CD14-positive monocyte (primary cell): ENCODE data around the gene USP34. TPM values are rescaled to one million over a fixed set of nuclear protein-coding genes. Genes with fewer than 3 reads are reported as not detected.

Experiments
- DNase-seq, 3 donors: peaks; one replicate each; pipeline ENCODE4 v3.0.0-alpha.2; 2011 to 2022
- H2AFZ ChIP-seq: 2 replicates; pipeline ENCODE4 v1.6.0; 2012; ENCODE audit warnings: mild to moderate bottlenecking, low read depth, low read length, inconsistent platforms; ENCODE audit not compliant: insufficient read depth, poor library complexity, severe bottlenecking
- H3K27ac ChIP-seq, 2 donors: 1 replicate in 1 of 2; 2 replicates in 1 of 2; pipeline ENCODE4 v1.5.1; 2012 to 2013; ENCODE audit warnings: low read length in 2 of 2, control low read depth in 1 of 2, inconsistent platforms in 1 of 2, low read depth in 1 of 2, mild to moderate bottlenecking in 1 of 2
- H3K27me3 ChIP-seq, 2 donors: one replicate each; pipeline versions ENCODE4 v1.6.0 to v1.6.1; 2011 to 2013; ENCODE audit warnings: low read length in 2 of 2; ENCODE audit not compliant: control insufficient read depth in 2 of 2, insufficient read depth in 2 of 2
- H3K36me3 ChIP-seq, 2 donors: replicated peaks in 1 of 2; 1 replicate in 1 of 2; 2 replicates in 1 of 2; pipeline versions ENCODE4 v1.5.1 to v1.6.1; 2012 to 2013; ENCODE audit warnings: low read length in 2 of 2, control low read depth in 1 of 2, inconsistent platforms in 1 of 2, mild to moderate bottlenecking in 1 of 2; ENCODE audit not compliant: insufficient read depth in 2 of 2, control insufficient read depth in 1 of 2
- H3K4me1 ChIP-seq, 2 donors: 1 replicate in 1 of 2; 2 replicates in 1 of 2; pipeline versions ENCODE4 v1.5.1 to v1.6.1; 2012 to 2013; ENCODE audit warnings: low read length in 2 of 2, control low read depth in 1 of 2, inconsistent platforms in 1 of 2, mild to moderate bottlenecking in 1 of 2, moderate library complexity in 1 of 2; ENCODE audit not compliant: insufficient read depth in 2 of 2, control insufficient read depth in 1 of 2
- H3K4me2 ChIP-seq: replicated peaks from 2 replicates; pipeline ENCODE3; 2012; ENCODE audit warnings: low read length, moderate library complexity, mild to moderate bottlenecking; ENCODE audit not compliant: poor library complexity, severe bottlenecking; ENCODE audit errors: extremely low read depth
- H3K4me3 ChIP-seq, 3 experiments: fragments of 200-600 bp in 1 of 3; sonication (generic) in 1 of 3; replicated peaks in 1 of 3; 1 replicate in 2 of 3; 2 replicates in 1 of 3; pipeline ENCODE4 v1.5.1; 2011 to 2013; ENCODE audit warnings: low read length in 3 of 3, mild to moderate bottlenecking in 3 of 3, control low read depth in 2 of 3, low read depth in 2 of 3, inconsistent platforms in 1 of 3, moderate library complexity in 1 of 3
- H3K79me2 ChIP-seq: 2 replicates; pipeline ENCODE4 v1.6.0; 2012; ENCODE audit warnings: mild to moderate bottlenecking, control low read depth, inconsistent platforms, low read length, moderate library complexity; ENCODE audit not compliant: insufficient read depth
- H3K9ac ChIP-seq: 2 replicates; pipeline ENCODE4 v1.6.0; 2017; ENCODE audit warnings: low read length, mild to moderate bottlenecking; ENCODE audit not compliant: insufficient read depth, poor library complexity, severe bottlenecking
- H3K9me3 ChIP-seq, 2 donors: replicated peaks in 1 of 2; 1 replicate in 1 of 2; 2 replicates in 1 of 2; pipeline versions ENCODE4 v1.5.1 to v1.6.1; 2012 to 2013; ENCODE audit warnings: low read length in 2 of 2, control low read depth in 1 of 2; ENCODE audit not compliant: control insufficient read depth in 1 of 2, insufficient read depth in 1 of 2
- H4K20me1 ChIP-seq: 2 replicates; pipeline ENCODE4 v1.6.0; 2012; ENCODE audit warnings: mild to moderate bottlenecking, low read length, control low read depth, moderate library complexity; ENCODE audit not compliant: insufficient read depth
- H3K27ac Mint-ChIP-seq, 7 donors: one replicate each; pipeline ENCODE4 v1.8.0; 2020; ENCODE audit warnings: mild to moderate bottlenecking in 7 of 7, mixed read lengths in 7 of 7, moderate library complexity in 6 of 7, inconsistent platforms in 2 of 7
- H3K27me3 Mint-ChIP-seq, 3 donors: one replicate each; pipeline ENCODE4 v1.8.0; 2021 to 2022; ENCODE audit warnings: low read depth in 3 of 3, mild to moderate bottlenecking in 3 of 3, mixed read lengths in 3 of 3, moderate library complexity in 3 of 3, inconsistent platforms in 1 of 3
- H3K36me3 Mint-ChIP-seq, 2 donors: one replicate each; pipeline ENCODE4 v1.8.0; 2020; ENCODE audit warnings: mixed read lengths in 2 of 2, inconsistent platforms in 1 of 2, mild to moderate bottlenecking in 1 of 2
- H3K4me1 Mint-ChIP-seq: one replicate; pipeline ENCODE4 v1.8.0; 2020; ENCODE audit warnings: mild to moderate bottlenecking, mixed read lengths
- H3K4me3 Mint-ChIP-seq, 2 donors: one replicate each; pipeline ENCODE4 v1.8.0; 2020; ENCODE audit warnings: mild to moderate bottlenecking in 2 of 2, mixed read lengths in 2 of 2, moderate library complexity in 1 of 2
- H3K9me3 Mint-ChIP-seq, 7 donors: one replicate each; pipeline ENCODE4 v1.8.0; 2020 to 2022; ENCODE audit warnings: mixed read lengths in 7 of 7, mild to moderate bottlenecking in 6 of 7, moderate library complexity in 6 of 7, inconsistent platforms in 2 of 7
- WGBS: methylation state at CpG from one replicate; pipeline ENCODE4 v1.1.5; 2013; ENCODE audit warnings: missing lambda C conversion rate; ENCODE audit not compliant: insufficient coverage; 5-methylcytosine and 5-hydroxymethylcytosine counted together
- intact Hi-C, 2 donors: fragments of 100-400 bp; cut with micrococcal nuclease; formaldehyde crosslinking; loops; one replicate each; pipeline versions ENCODE4 v1.15.0 to v1.15.1; 2023
- polyA plus RNA-seq, 3 donors: library from polyadenylated mRNA; depleted of rRNA in 1 of 3; unstranded in 2 of 3; stranded (reverse) in 1 of 3; fragments of 300-500 nt in 2 of 3; fragments of >200 nt in 1 of 3; fragmentation: Illumina TruSeq in 2 of 3; gene quantifications; 1 replicate in 2 of 3; 2 replicates in 1 of 3; pipeline ENCODE4 v1.2.3, GENCODE V29; 2012 to 2021
- TF ChIP-seq, protein P1 (sequence below): fragments of 200-600 bp; IDR thresholded peaks from one replicate; pipeline ENCODE4 v1.8.0; 2022; ENCODE audit warnings: antibody characterized with exemption, mild to moderate bottlenecking

The USP34 gene
- polyA plus RNA-seq, 3 donors = 2.8 to 47.2 (median 5.9) TPM

DNA sequence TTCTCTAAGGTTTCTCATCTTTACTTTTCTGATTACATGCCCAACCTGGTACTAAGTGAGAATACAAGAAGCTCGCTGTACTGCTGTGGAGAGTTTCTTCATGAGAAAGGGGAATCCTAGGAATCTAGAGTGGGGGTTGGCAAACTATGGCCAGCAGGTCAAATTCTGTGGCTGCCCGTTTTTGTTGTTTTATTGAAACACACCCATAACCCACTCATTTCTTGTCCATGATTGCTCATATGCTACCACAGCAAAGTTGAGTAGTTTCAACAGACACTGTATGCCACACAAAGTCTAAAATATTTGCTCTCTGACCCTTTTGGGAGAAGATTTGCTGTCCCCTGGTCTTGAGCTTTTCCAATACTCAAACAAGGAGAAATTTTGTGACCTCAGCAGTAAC lies 250.1 kb downstream of the USP34 start:
- Histone ChIP-seq H3K27me3 (no peaks in the 10 kb centered on the region), H3K9ac (no peak overlapping the region), H3K27ac (no peak overlapping the region), H3K36me3 (peaks cover 66 to 88% of the 10 kb centered on the region in 2 donors), H3K4me1 (no peaks in the 10 kb centered on the region), H3K79me2 (no peaks in the 10 kb centered on the region), H4K20me1 (no peaks in the 10 kb centered on the region), H3K9me3 (no peaks in the 10 kb centered on the region), H3K4me3 (no peak overlapping the region), H3K4me2 (no peak overlapping the region), H2AFZ (no peak overlapping the region)
- 100% methylated on average over 1 of the region's 2 CpGs for WGBS
- intact Hi-C loops = no loop called here
- no peaks in the 10 kb centered on the region for H3K27me3 Mint-ChIP-seq
- no peak overlapping the region for H3K4me3 Mint-ChIP-seq
- no peak for DNase-seq
- no peaks in the 10 kb centered on the region for H3K4me1 Mint-ChIP-seq
- H3K36me3 Mint-ChIP-seq = peaks cover 57 to 78% of the 10 kb centered on the region in 2 donors
- no peaks in the 10 kb centered on the region for H3K9me3 Mint-ChIP-seq
- TF ChIP-seq, protein P1, sequence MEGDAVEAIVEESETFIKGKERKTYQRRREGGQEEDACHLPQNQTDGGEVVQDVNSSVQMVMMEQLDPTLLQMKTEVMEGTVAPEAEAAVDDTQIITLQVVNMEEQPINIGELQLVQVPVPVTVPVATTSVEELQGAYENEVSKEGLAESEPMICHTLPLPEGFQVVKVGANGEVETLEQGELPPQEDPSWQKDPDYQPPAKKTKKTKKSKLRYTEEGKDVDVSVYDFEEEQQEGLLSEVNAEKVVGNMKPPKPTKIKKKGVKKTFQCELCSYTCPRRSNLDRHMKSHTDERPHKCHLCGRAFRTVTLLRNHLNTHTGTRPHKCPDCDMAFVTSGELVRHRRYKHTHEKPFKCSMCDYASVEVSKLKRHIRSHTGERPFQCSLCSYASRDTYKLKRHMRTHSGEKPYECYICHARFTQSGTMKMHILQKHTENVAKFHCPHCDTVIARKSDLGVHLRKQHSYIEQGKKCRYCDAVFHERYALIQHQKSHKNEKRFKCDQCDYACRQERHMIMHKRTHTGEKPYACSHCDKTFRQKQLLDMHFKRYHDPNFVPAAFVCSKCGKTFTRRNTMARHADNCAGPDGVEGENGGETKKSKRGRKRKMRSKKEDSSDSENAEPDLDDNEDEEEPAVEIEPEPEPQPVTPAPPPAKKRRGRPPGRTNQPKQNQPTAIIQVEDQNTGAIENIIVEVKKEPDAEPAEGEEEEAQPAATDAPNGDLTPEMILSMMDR = no peak
- H3K27ac Mint-ChIP-seq = peak overlapping the region in 1 of 7 donors; percentile 10

DNA sequence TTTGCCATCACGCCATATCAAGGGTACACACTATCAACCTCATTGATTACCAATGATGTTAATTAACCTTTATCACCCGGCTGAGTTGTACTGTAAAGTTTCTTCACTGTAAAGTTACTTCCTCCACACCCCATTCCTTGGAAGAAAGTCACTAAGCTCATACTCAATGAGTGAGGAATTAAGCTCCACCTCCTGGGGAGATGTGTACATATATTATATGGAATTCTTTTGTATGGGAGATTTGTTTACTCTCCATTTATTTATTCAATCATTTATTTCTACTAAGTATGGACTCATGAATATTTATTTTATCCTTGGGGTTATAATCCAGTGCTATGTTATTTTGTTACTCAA lies 252.1 kb downstream of the USP34 start:
- no peak for DNase-seq
- no peaks in the 10 kb centered on the region for H3K9me3 Mint-ChIP-seq
- peaks cover 75 to 91% of the 10 kb centered on the region in 2 donors for H3K36me3 ChIP-seq
- WGBS = no CpG with 5 or more reads among the region's 2 CpGs
- no peaks in the 10 kb centered on the region for H3K9me3 ChIP-seq
- H3K4me3 ChIP-seq = no peak overlapping the region
- H4K20me1 ChIP-seq = no peaks in the 10 kb centered on the region
- H3K4me2 ChIP-seq = no peak overlapping the region
- no peaks in the 10 kb centered on the region for H3K4me1 Mint-ChIP-seq
- no peaks in the 10 kb centered on the region for H3K79me2 ChIP-seq
- no peaks in the 10 kb centered on the region for H3K4me1 ChIP-seq
- no peaks in the 10 kb centered on the region for H3K27me3 ChIP-seq
- no peak overlapping the region for H2AFZ ChIP-seq
- H3K4me3 Mint-ChIP-seq = no peak overlapping the region
- intact Hi-C loops = no loop called here
- H3K27ac ChIP-seq = peak overlapping the region in 1 of 2 donors; percentile 13
- H3K27me3 Mint-ChIP-seq = no peaks in the 10 kb centered on the region
- peaks cover 55 to 78% of the 10 kb centered on the region in 2 donors for H3K36me3 Mint-ChIP-seq
- H3K9ac ChIP-seq = no peak overlapping the region
- TF ChIP-seq, protein P1 = no peak
- H3K27ac Mint-ChIP-seq = peak overlapping the region in 1 of 7 donors; percentile 48
